ENCODE results near the gene CA5A.
"Not testable (repeated sequence)": the region's sequence is repeated elsewhere in the genome, so short reads cannot be mapped to it uniquely, and the experiment has no call there.

CA5A gene

GRCh38 chr16:87874639-87875427, 61.5 kb downstream of the CA5A start:
- intact Hi-C loops (cut with DNase I) = loop anchor here (5.0 kb wide), 1 partner anchor 288 kb away; no protein-coding TSS in a partner anchor
- no peak for DNase-seq

GRCh38 chr16:87870418-87871291, 65.7 kb downstream of the CA5A start:
- DNase-seq = peak in 1 of 10 donors; percentile 76
- intact Hi-C loops (cut with DNase I) = loop anchor here (1.0 to 5.0 kb wide), 3 partner anchors 20 to 283 kb away; no protein-coding TSS in a partner anchor

GRCh38 chr16:87869879-87870417, 66.4 kb downstream of the CA5A start:
- intact Hi-C loops (cut with DNase I) = loop anchor here (2.0 to 5.0 kb wide), 2 partner anchors 19 to 283 kb away; no protein-coding TSS in a partner anchor
- peak in 1 of 10 donors; percentile 61 for DNase-seq

GRCh38 chr16:87869061-87869878, 67.1 kb downstream of the CA5A start, which contains the start of gene SLC7A5:
Gene SLC7A5 (minus strand): TSS chr16:87869507. CDS start chr16:87869422, 85 bp downstream.
- DNase-seq = peak; percentile 65 to 98 (median 78)
- intact Hi-C loops (cut with DNase I) = not testable (repeated sequence)

GRCh38 chr16:87868254-87869029, 67.9 kb downstream of the CA5A start:
- peak in 2 of 10 donors; percentile 54 to 87 for DNase-seq
- intact Hi-C loops (cut with DNase I) = not testable (repeated sequence)

DNA sequence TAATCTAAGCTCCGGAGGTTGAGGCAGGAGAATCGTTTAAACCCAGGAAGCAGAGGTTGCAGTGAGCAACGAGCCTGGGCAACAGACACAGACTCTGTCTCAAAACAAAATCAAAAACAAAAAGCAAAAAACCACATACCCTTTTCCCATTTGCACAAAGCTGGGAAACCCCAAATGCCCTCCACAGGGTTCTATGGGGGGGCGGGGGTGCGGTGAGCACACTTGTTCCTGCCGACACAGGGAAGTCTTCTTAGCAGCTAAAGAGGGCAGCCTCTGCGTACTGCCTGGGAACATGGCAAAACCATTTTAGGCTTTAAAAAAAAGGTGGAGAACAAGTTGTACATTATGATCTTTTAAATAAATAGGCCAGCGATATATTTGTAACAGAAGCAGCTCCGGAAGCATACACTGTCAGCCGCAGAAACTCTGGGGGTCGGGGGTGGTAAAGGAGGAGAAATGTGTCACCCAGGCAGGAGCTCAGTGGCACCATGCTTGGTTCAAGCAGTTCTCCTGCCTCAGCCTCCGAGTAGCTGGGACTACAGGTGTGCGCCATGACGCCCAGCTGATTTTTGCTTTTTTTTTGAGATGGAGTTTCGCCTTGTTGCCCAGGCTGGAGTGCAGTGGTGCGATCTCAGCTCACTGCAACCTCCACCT, 70.3 kb downstream of the CA5A start:
- DNase-seq = peak in 1 of 10 donors; percentile 71
- intact Hi-C loops (cut with DNase I) = not testable (repeated sequence)

DNA sequence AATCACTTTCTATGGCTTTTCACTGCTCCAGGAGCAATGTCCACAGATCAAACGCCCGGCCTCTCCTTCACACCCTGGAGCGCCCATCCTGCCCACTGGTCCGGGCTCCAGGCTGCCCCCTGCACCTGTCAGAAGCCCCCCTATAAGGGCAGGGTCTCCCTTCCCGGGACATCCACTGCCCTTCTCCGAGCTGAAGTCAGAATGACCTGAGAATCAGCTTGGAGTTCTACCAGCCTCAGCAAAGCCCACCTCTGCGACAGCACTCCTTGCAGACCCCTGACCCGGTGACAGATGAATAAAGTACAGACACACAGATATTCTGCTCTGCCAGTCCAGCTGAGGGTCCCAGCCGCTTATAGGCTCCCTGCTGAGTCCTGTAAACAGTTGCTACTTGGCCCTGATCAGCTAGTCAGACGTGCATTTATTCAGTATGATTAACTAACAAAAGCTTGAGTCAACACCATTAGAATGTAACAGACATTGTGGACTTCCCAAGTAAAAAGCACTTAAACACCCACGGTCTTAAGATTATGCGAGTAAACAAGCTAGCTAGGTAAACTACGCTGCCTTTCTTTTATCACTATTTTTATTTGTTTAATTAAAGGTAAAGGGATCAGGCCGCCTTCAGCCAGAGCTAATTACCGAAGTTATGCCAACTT, 71.9 kb downstream of the CA5A start:
- intact Hi-C loops (cut with DNase I) = no loop called here
- no peak for DNase-seq

- intact Hi-C loops (cut with DNase I); DNase-seq: not testable (repeated sequence)
Measured at GRCh38 chr16:87863327-87863635, 73.0 kb downstream of the CA5A start.

DNA sequence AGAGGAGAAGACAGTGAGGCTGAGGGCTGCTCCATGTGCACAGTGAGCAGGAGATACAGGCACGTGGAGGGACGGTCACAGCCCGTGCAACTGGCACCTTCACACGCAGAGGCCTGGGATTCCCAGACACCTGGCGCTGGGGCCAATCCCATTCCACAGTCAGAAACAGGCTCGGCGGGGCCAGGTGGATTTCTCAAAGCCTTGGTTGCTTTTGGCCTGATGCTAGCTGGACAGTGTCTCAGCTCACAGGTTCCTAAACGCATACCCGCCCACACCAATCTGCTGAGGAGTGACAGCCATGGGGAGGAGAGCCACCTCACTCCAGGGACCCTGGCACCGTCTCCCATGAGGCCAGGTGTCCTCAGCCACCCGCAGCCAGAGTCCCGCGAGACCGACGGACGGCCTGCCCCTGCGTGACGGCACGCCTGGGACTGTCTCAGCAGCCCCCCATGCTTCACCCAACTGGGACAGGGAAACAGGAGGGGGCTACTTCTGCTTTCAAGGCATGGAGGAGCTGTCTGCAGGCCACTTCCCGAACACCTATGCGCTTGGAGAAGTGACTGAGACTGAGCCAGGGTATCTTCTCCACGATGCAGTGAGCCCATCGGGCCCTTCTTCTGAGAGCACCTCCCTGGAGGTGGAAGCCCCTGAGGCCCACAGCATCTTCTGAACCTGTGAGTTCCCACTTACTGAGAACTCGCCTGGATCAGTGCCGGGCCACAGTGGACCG, 73.6 kb downstream of the CA5A start:
- DNase-seq = peak in 2 of 10 donors; percentile 50 to 87
- intact Hi-C loops (cut with DNase I) = not testable (repeated sequence)

DNA sequence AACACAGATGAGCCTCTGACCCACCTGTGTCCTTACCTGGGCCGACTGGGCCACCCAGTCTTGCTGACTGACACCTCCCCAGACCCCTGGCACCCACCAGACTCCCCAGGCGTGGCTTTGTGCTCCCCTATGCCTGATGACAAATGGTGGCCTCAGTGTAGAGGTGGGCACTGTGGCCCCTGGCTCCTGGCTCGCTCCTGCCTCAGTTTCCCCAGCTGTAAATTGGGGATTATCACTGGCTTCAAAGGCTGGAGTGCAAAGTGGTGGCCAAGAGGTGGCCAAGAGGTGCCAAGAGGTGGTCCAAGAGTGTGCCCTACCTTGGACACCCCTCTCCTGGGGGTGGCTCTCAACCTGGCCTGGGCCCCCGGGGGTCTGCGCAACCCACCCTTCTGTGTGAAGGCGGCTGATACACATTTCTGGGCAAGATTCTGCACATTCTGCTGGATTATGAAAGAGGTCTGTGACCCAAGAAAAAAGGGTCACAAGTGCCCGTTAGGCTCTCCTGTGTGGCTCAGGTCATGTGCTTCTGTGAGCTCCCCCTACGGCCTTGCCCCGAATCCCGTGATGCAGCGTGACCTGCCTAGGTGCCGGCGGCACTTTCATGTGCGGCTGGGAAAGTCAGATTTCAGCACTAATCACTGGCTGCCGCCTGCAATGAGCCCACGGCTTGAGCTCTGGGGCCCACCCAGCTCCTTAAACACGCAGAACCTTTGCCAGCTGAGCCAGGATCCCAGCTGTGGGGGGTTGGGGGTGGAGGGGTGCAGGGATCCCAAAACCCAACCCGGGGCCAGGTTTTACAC, 74.8 kb downstream of the CA5A start:
- DNase-seq = peak in 1 of 10 donors; percentile 57
- intact Hi-C loops (cut with DNase I) = not testable (repeated sequence)

DNA sequence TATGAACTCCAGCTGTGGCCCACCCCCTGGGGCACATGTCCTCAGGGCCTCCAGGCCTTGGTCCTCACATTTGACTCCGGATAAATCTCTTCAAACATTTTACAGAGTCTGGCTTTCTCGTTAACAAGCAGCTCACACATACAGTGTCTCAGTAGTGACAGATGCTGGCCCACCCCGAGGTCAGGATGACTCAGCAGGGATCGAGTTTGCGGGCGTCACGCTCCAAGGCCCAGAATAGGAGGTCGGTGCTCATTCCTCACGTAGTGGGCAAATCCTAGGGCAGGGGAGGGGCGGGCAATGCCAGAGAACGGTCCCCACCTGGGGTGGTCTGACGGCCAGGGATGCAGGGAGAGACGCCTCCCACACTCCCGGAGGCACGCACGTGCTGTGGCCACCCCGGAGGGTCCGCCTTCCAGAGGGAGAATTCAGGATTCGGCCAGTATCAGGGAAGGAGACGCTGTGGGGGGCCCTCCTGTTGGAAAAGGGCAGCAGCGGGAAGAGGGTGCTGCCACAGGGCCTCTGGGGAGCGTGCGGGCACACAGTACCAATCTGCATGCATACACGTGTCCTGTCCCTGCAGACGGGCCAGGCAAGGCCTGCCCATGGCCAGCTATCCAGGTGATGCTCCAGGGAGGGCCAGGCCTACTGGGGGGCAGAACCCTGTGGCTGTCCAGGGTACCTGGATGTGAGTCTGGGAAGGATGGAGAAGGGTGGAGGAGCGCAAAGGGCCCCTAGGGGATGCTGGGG, 75.6 kb downstream of the CA5A start:
- DNase-seq = peak in 1 of 10 donors; percentile 80
- intact Hi-C loops (cut with DNase I) = no loop called here

- peak in 7 of 10 donors; percentile 50 to 94 (median 62) for DNase-seq
- intact Hi-C loops (cut with DNase I) = not testable (repeated sequence)
Measured at GRCh38 chr16:87858151-87858993, 78.0 kb downstream of the CA5A start.

- DNase-seq = no peak
- intact Hi-C loops (cut with DNase I) = no loop called here
Measured at GRCh38 chr16:87856791-87857228, 79.5 kb downstream of the CA5A start.

DNA sequence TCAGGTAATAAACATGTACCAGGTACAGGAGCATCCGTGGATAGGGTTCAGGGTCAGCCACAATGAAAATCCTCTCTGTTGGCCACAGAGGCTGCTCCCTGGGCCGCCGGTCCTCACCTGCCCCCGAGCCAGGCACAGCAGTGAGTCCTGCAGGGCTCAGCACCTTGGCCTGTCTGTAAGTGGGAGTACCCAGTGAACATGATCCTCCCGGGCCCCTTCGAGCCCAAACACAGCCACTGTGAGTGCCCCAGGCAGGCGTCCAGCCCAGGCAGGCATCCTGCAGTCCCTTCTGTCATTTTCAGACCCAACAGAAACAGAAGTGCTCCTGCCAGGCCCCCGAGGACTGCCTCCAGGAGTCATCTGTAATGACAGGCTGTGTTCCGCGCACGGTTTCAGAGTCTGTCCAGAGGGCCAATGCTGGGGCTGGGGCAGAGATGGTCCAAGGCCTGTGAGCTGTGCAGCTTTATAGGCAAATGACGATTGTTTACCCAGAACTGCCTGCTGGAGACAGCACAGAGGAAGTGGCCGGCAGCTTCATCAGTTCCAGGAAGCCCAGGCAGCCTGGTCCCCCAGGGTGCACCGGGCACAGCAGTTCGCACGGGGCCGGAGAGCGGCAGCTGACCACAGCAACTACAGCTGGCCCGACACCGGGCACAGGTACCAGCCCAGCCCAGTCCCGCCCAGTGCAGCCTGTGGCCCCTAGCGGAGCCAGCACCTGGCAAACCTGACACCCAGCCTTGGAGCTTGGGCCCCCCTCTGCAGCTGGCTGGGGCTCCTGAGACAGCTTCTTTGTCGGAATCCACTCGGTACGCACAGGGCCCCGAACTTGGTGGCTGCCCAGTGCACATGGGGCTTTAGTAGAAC, 80.2 kb downstream of the CA5A start:
- intact Hi-C loops (cut with DNase I) = no loop called here
- peak in 2 of 10 donors; percentile 42 to 91 for DNase-seq

Data from posterior cingulate gyrus (tissue), 11 donors.